Lower leg skin (tissue), 3 donors: Measurements from ENCODE around the gene SPECC1L.

ENCODE experiments used
- CTCF ChIP-seq, 3 donors: fragments of 450-650 bp; IDR thresholded peaks; one replicate each; pipeline ENCODE4 v1.5.1; 2016; ENCODE audit warnings: antibody characterized with exemption in 3 of 3, mild to moderate bottlenecking in 3 of 3, moderate library complexity in 2 of 3
- POLR2A ChIP-seq, 2 donors: fragments of 450-650 bp; IDR thresholded peaks; one replicate each; pipeline ENCODE4 v1.6.1; 2016 to 2017; ENCODE audit warnings: antibody characterized with exemption in 2 of 2, mild to moderate bottlenecking in 1 of 2, moderate library complexity in 1 of 2

GRCh38 chr22:24431309-24432034 is 160.8 kb downstream of the SPECC1L start:
- TF ChIP-seq POLR2A (IDR thresholded peaks at IDR 0.05) (no peak), CTCF (IDR thresholded peaks at IDR 0.05) (no peak)
